GM21381 (cell line): ENCODE data around the gene GALC.

ENCODE experiments used
- ATAC-seq: cut with Tn5 transposase; IDR thresholded peaks from one replicate; pipeline ENCODE4 v1.9.1; 2021; ENCODE audit warnings: mild to moderate bottlenecking, moderate library complexity; ENCODE audit not compliant: unreplicated experiment

Gene GALC

DNA sequence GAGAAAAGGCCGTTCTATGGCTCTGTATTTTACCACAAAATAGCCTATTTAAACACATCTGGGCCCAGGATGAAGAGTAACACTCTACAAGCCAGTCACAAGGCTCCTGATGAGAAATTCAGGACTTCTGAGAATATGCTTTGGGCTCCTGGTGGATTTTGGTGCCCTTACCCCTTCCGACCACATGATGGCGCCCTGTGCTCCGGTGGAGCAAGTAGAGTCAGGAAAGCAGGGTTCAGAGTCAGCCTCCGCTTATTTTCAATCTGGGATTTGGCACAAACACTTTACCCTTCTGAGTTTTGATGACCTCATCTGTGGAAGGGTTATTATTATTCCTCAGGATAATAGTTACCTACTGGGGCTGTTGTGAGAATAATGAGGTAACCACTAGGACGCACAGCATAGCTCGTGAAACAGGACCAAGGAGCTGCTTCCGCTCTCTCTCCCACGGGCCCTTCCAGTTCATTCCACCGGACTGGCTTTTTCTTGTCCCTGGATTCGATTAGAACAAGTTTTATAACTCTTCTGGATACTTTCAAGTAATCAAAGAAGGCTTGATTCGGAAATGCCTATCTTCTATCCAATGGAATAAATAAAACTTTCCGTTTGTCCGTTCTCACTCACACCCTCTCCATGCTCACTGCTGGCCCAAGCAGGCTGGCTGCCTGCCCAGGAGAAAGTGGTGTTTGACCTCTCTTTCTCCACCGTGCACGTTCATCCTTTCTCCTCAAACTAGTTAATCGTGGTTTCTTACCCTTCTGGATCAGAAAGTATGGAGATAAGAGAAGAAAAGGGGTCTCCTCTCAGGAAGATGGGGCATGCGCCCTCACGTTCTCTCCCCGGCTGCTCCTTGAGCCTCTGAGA lies 104.6 kb downstream of the GALC start:
- peak; percentile 61 for ATAC-seq

DNA sequence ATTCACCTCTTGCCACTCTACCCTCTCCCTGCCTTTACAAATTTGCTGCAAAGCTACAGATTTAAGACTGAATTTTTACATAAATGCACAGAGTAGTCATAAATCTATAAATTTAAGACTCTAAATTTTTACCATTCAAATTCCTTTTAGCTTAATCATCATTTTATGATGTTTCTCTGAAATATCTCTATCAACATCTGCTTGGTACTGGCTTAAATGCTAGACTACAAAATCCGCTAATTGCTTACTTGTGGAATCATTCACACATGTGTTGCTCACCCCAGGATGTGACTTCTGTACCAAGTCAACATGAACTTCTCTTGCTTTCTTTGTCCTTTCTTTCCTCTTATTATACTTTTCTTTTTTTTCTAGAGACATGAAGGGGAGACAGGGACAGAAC lies 109.2 kb downstream of the GALC start:
- ATAC-seq: no peak
